ENCODE data around the gene CSRNP3.

Gene CSRNP3

DNA sequence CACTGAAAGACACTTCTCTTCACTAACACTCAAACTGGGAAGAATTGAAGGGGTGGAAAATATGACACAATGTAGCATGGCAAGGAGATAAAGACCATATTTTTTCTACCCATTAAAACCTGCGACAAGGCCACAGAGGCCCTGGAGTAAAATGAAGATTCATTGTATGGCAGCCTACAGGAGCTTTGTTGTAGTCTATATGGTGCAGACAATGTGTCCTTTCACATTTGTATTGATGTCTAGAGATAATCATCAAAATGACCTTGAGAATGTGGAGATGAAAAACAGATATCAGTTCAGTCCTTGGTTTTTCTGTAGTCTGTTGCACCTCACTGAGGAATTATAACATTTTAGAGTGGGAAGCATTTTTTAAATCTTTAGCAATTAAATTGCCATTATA, 80.1 kb downstream of the CSRNP3 start:
- no peak for TF ChIP-seq CTCF (conservative IDR thresholded peaks at IDR 0.05; ENCODE audit: low read depth, low read length)
- DNase-seq (ENCODE audit: low read depth) = no peak

DNA sequence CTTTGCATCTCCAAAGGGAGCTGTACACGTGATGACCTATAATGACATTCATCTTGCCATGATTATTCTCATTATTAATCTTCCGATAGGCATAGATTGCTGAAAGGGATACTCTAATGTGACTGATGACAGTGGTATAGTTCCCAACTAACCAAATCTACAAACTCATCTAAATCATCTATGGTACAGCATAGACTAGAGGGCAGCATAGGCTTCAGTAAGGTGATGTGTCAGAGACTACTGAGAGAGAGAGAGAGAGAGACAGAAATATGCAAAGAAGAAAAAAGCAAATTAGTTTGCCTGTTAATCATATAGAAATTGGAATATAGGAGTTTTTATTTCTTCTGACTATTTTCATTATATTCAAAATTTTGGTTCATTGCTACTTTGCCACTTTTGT, 89.3 kb downstream of the CSRNP3 start:
- no peak for TF ChIP-seq CTCF (conservative IDR thresholded peaks at IDR 0.05; ENCODE audit: low read depth, low read length)
- H3K4me3 ChIP-seq (ENCODE audit: low read depth, low read length) = no peak overlapping the region
- peak; percentile 10 for DNase-seq (ENCODE audit: low read depth)

More for the DNA sequence above, 80.1 kb downstream of the CSRNP3 start:
- no peak overlapping the region for H3K4me3 ChIP-seq (ENCODE audit: low read depth, low read length)

- no peak for DNase-seq (ENCODE audit: low read depth)
- no peak overlapping the region for H3K4me3 ChIP-seq (ENCODE audit: low read depth, low read length)
- TF ChIP-seq CTCF (conservative IDR thresholded peaks at IDR 0.05; ENCODE audit: low read depth, low read length) = no peak
Observed at GRCh38 chr2:165560377-165560988, 91.0 kb downstream of the CSRNP3 start.

DNA sequence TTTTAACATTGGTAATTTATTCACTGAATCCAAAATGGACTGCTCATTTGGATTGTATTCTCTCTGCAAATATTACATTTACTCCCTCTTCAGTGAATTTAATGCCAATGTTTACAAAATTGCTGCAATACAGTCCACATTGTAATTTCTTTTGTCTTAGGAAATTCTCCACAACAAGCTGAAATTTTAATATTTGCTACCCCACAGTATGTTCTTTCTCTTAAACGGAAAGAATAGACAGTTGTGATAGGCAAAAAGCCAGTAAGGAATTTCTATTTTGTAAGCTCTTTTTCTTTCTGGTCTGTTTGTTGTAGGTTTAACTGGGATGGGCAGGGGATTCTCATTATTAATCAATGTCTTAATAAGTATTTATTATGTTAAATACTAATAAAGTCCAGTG, 92.0 kb downstream of the CSRNP3 start:
- no peak overlapping the region for H3K4me3 ChIP-seq (ENCODE audit: low read depth, low read length)
- TF ChIP-seq CTCF (conservative IDR thresholded peaks at IDR 0.05; ENCODE audit: low read depth, low read length) = no peak
- no peak for DNase-seq (ENCODE audit: low read depth)

DNA sequence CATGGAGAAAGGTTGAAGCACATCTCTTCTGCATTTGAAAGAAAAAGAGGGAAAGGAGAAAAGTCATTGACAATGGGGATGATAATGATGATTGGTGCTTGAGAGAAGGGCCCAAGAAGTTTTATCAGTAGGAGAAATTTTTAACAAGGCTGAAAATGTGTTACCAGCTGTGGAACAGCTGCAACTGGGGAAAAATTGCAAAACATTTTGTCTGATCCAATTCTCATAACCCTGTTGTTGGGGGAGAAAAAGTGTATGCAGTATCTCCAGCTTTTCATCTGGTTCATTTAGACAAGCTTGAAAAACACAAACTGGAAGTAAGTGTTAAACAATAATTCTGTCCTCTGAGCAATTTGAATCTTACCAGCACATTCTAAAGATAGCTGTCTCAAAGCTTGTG, 92.7 kb downstream of the CSRNP3 start:
- no peak overlapping the region for H3K4me3 ChIP-seq (ENCODE audit: low read depth, low read length)
- no peak for TF ChIP-seq CTCF (conservative IDR thresholded peaks at IDR 0.05; ENCODE audit: low read depth, low read length)
- DNase-seq (ENCODE audit: low read depth) = no peak

DNA sequence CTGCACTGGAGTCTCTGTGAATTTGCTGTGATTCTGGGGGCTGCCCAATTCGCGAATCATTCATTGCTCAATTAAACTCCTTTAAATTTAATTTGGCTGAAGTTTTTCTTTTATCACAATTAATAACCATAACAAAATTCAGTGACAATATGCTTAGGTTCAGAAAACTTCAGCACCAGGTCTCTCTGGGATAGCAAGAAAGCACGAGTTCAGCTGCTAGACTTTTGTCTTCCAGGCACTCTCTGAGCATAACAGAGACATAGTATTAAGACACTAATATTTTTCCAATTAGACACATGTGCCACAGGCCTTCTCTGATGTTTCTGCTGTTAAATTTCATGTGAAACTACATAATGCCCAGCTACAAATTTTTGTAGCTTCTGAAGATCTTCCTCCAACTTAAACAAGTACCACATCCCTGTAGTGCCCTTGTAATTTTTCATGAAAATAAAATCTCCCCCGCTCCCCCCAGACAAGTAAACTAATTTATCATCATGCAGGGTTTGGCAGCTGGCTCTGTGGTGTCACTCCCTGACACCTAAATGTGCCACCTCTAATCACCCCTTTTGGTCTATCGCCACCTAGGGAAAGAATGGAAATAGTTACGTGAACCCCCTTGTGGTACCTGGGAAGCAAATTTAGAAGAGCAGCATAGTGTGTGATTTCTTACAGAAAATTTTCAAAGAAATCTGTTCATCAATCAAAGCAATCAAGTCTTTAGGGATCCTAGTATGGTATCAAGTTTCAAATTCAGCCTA, 94.1 kb downstream of the CSRNP3 start:
- no peak for DNase-seq (ENCODE audit: low read depth)
- peak; percentile 17 for TF ChIP-seq CTCF (conservative IDR thresholded peaks at IDR 0.05; ENCODE audit: low read depth, low read length)
- H3K4me3 ChIP-seq (ENCODE audit: low read depth, low read length) = no peak overlapping the region

- no peak overlapping the region for H3K4me3 ChIP-seq (ENCODE audit: low read depth, low read length)
- TF ChIP-seq CTCF (conservative IDR thresholded peaks at IDR 0.05; ENCODE audit: low read depth, low read length) = no peak
- no peak for DNase-seq (ENCODE audit: low read depth)
Observed at GRCh38 chr2:165566008-165566407, 96.5 kb downstream of the CSRNP3 start.
